Right lobe of liver (tissue), 6 donors: ENCODE measurements around the gene SBF2. TPM values are rescaled to one million over a fixed set of nuclear protein-coding genes. Genes with fewer than 3 reads are reported as not detected.

Experiments
- ATAC-seq, 4 donors: fragments of 200-7000 bp; cut with Tn5 transposase; one replicate each; pipeline ENCODE4 v1.9.1; 2020; ENCODE audit warnings: mild to moderate bottlenecking in 4 of 4, moderate library complexity in 4 of 4
- DNase-seq, 3 donors: peaks; one replicate each; pipeline ENCODE4 v3.0.0-alpha.2; 2020
- H3K27ac ChIP-seq, 3 donors: fragments of 200-600 bp; one replicate each; pipeline ENCODE4 v1.8.0; 2022
- H3K27me3 ChIP-seq, 2 donors: fragments of 200-600 bp; one replicate each; pipeline ENCODE4 v1.8.0; 2022
- H3K36me3 ChIP-seq, 4 donors: fragments of 200-600 bp; sonication (generic) in 1 of 4; one replicate each; pipeline versions ENCODE4 v1.5.1 to v1.8.0; 2017 to 2022; ENCODE audit warnings: control low read depth in 1 of 4
- H3K4me1 ChIP-seq, 4 donors: fragments of 200-600 bp; sonication (generic) in 1 of 4; one replicate each; pipeline versions ENCODE4 v1.5.1 to v1.8.0; 2017 to 2022; ENCODE audit warnings: control low read depth in 1 of 4
- H3K4me3 ChIP-seq, 3 donors: fragments of 200-600 bp; one replicate each; pipeline ENCODE4 v1.8.0; 2022
- H3K9me3 ChIP-seq, 4 donors: fragments of 200-600 bp; sonication (generic) in 1 of 4; one replicate each; pipeline versions ENCODE4 v1.5.1 to v1.8.0; 2017 to 2022; ENCODE audit warnings: control low read depth in 1 of 4
- POLR2A ChIP-seq: fragments of 450-650 bp; IDR thresholded peaks from one replicate; pipeline ENCODE4 v1.6.1; 2017; ENCODE audit warnings: antibody characterized with exemption, mild to moderate bottlenecking
- WGBS: methylation state at CpG from one replicate; pipeline ENCODE4 v1.1.6; 2018; ENCODE audit warnings: low coverage, low lambda C conversion rate; ENCODE audit not compliant: insufficient coverage; ENCODE audit errors: missing lambda C conversion rate; 5-methylcytosine and 5-hydroxymethylcytosine counted together
- intact Hi-C, 2 donors: fragments of 100-400 bp; cut with DNase I; formaldehyde crosslinking; loops; one replicate each; pipeline versions ENCODE4 v1.11.2 to v1.14.1; 2022
- total RNA-seq, 6 experiments: library from RNA; depleted of rRNA in 2 of 6; stranded (reverse); fragments of >200 nt in 2 of 6; fragmentation: NEBNext Ultra II Directional in 3 of 6; extraction: Animal tissue kit (Norgen Biotek cat#: 25700) in 3 of 6; gene quantifications; one replicate each; pipeline versions ENCODE4 v1.1.0 to v1.2.4, GENCODE V29; 2016 to 2023
- TF ChIP-seq, protein P1 (sequence below), 4 donors: fragments of 200-600 bp in 3 of 4; fragments of 450-650 bp in 1 of 4; IDR thresholded peaks; one replicate each; pipeline versions ENCODE4 v1.5.1 to v1.8.0; 2016 to 2022; ENCODE audit warnings: antibody characterized with exemption in 4 of 4, mild to moderate bottlenecking in 2 of 4
- donor health status: DM: no; HTN: yes; CAD: no.
- donor health status: DM: no; HTN: no; CAD: no.
- donor health status: DM: no; HTN: no; CAD: no.
- donor health status: DM: no; HTN: yes; CAD: no.
- donor health status: DM: no; HTN: yes; CAD: no.

Gene SBF2
- total RNA-seq, 6 experiments from 2014 or later, result 13.7 to 28.4 (median 21.3) TPM

DNA sequence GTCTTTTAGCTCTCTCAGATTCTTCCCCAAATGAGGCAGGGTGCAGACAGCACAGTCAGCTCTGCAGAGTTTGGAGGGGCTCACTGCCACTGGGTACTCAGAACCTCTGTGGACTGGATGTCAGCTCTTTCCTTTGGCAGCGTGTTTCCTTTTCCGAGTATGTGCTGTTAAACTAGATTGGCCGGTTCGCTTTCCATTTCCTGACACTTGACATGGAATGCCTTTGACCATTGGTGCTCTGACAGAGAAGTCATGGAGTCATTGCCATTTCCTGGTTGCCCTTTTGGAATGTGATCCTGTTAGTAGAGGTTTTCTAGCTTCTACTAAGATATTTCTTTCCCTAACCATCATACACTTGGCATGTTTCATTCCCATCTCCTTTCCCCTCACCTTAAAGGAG, 543.5 kb downstream of the SBF2 start:
- no peak for TF ChIP-seq POLR2A
- TF ChIP-seq, protein P1, sequence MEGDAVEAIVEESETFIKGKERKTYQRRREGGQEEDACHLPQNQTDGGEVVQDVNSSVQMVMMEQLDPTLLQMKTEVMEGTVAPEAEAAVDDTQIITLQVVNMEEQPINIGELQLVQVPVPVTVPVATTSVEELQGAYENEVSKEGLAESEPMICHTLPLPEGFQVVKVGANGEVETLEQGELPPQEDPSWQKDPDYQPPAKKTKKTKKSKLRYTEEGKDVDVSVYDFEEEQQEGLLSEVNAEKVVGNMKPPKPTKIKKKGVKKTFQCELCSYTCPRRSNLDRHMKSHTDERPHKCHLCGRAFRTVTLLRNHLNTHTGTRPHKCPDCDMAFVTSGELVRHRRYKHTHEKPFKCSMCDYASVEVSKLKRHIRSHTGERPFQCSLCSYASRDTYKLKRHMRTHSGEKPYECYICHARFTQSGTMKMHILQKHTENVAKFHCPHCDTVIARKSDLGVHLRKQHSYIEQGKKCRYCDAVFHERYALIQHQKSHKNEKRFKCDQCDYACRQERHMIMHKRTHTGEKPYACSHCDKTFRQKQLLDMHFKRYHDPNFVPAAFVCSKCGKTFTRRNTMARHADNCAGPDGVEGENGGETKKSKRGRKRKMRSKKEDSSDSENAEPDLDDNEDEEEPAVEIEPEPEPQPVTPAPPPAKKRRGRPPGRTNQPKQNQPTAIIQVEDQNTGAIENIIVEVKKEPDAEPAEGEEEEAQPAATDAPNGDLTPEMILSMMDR (IDR thresholded peaks at IDR 0.05), result no peak
- no peak for DNase-seq
- intact Hi-C loops, result loop anchor here in 1 of 2 donors (10.0 kb wide), 1 partner anchor 224 kb away; no protein-coding TSS in a partner anchor
- ATAC-seq, result no peak
- H3K27ac ChIP-seq, result no peak overlapping the region
- peaks cover 0 to 3% (median under 1%) of the 10 kb centered on the region in 4 donors for H3K36me3 ChIP-seq
- no peak overlapping the region for H3K4me3 ChIP-seq
- H3K9me3 ChIP-seq, result no peaks in the 10 kb centered on the region
- no peaks in the 10 kb centered on the region for H3K4me1 ChIP-seq
- H3K27me3 ChIP-seq, result no peaks in the 10 kb centered on the region
- no CpG with 5 or more reads among the region's 4 CpGs for WGBS

DNA sequence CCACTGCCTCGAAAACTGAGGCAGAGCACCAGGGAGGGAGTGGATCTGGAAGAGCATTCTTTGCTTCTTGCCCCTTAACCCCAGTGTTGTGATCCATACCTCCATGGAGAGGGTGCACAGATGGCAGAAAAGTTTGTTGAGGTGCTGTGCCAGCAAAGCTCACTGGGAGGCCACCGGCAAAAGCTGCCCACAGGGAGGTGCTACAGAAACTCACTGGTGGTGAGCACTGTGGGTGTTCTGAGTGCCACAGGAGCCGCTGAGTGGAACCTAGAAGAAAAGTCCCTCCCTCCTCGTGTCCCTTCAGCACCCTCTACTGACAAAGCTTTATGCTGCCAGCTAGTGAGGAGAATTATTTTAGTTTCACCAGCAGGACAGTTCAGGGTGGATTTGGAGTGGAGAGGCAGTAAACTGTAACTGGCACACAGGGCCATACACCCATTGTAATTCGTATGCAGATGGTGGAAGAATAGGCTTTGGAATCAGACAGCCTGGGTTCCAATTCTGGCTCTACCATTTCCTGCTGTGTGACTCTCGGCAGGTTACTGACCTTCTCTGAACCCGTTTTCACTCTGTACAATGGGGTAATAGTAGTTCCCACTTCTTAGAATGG, 545.6 kb downstream of the SBF2 start:
- Histone ChIP-seq H3K27ac (no peak overlapping the region), H3K9me3 (no peaks in the 10 kb centered on the region), H3K27me3 (no peaks in the 10 kb centered on the region), H3K36me3 (peaks cover 0 to 3% (median under 1%) of the 10 kb centered on the region in 4 donors), H3K4me1 (no peaks in the 10 kb centered on the region), H3K4me3 (no peak overlapping the region)
- DNase-seq (peak in 1 of 3 donors; percentile 56), ATAC-seq (peak; percentile 96 to 98 (median 97))
- TF ChIP-seq, protein P1 (IDR thresholded peaks at IDR 0.05), result peak; percentile 62 to 77 (median 72)
- TF ChIP-seq POLR2A, result no peak
- WGBS, result 45% methylated on average over 6 of the region's 7 CpGs
- intact Hi-C loops, result loop anchor here in 1 of 2 donors (10.0 kb wide), 1 partner anchor 214 kb away; no protein-coding TSS in a partner anchor

DNA sequence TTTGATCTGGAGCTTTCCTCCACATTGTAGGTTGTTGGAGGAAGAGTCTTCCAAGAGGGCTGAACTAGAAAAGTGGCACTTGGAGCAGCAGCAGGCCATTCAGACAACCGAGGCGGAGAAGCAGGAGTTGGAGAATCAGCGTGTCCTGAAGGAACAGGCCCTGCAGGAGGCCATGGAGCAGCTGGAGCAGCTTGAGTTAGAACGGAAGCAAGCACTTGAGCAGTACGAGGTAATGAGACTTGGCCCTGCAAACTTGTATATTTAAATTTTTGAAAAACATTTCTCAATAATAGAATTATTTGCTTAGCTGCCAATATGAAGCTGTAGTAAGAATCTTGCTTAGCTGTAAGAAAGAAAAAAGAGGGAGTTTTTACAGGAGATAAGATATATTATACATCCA, 546.2 kb downstream of the SBF2 start:
- WGBS, result 77% methylated on average over 5 of the region's 5 CpGs
- no peaks in the 10 kb centered on the region for H3K27me3 ChIP-seq
- DNase-seq (no peak), ATAC-seq (no peak)
- H3K27ac ChIP-seq, result no peak overlapping the region
- H3K4me3 ChIP-seq, result no peak overlapping the region
- TF ChIP-seq, protein P1 (IDR thresholded peaks at IDR 0.05), result no peak
- H3K9me3 ChIP-seq, result no peaks in the 10 kb centered on the region
- H3K36me3 ChIP-seq, result peaks cover 0 to 3% (median under 1%) of the 10 kb centered on the region in 4 donors
- intact Hi-C loops, result loop anchor here in 1 of 2 donors (10.0 kb wide), 1 partner anchor 213 kb away; no protein-coding TSS in a partner anchor
- no peaks in the 10 kb centered on the region for H3K4me1 ChIP-seq

DNA sequence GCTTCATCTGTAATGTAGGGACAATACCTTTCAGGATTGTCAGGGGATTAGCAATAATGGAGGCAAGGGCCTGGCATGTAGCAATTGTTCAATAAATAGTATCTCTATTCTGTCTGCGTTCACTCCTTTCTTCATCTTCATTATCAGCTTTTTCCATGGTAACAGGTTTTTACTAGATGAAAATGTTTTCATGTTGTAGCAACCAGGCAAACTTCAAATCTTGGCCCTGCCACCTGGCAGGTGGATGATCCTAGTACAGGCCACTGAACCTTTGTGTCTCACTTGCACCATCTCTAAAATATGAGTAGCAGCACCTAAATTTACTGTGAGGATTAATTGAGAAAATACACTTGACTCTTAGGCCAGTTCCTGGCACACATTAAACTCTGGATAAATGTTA, 546.8 kb downstream of the SBF2 start:
- TF ChIP-seq, protein P1 (IDR thresholded peaks at IDR 0.05), result no peak
- TF ChIP-seq POLR2A, result no peak
- 45% methylated on average over 1 of the region's 1 CpG for WGBS
- no peak overlapping the region for H3K27ac ChIP-seq

More for the DNA sequence above, 546.8 kb downstream of the SBF2 start:
- Histone ChIP-seq H3K27me3 (no peaks in the 10 kb centered on the region), H3K4me1 (no peaks in the 10 kb centered on the region), H3K36me3 (peaks cover 0 to 3% (median under 1%) of the 10 kb centered on the region in 4 donors), H3K4me3 (no peak overlapping the region), H3K9me3 (no peaks in the 10 kb centered on the region)
- DNase-seq, result no peak
- no peak for ATAC-seq
- intact Hi-C loops, result loop anchor here in 1 of 2 donors (10.0 kb wide), 1 partner anchor 212 kb away; no protein-coding TSS in a partner anchor
